K562 (cell line): ENCODE data around the gene NMRAL1. TPM values are rescaled to one million over a fixed set of nuclear protein-coding genes. Genes with fewer than 3 reads are reported as not detected.

Experiments
- ARID2 ChIP-seq: fragments of 450-650 bp; IDR thresholded peaks from 2 replicates; pipeline ENCODE4 v1.6.1; 2017; ENCODE audit warnings: antibody characterized with exemption, mild to moderate bottlenecking
- CTBP1 ChIP-seq: fragments of 450-650 bp; IDR thresholded peaks from 2 replicates; pipeline ENCODE4 v1.6.1; 2016; ENCODE audit warnings: borderline replicate concordance
- GATAD2B ChIP-seq: fragments of 450-650 bp; IDR thresholded peaks from 2 replicates; pipeline ENCODE4 v1.6.1; 2017; ENCODE audit warnings: mild to moderate bottlenecking, borderline replicate concordance
- MAFK ChIP-seq: IDR thresholded peaks from 2 replicates; pipeline ENCODE4 v1.6.1; 2011; ENCODE audit warnings: low read length, improper control_type of control experiment
- MBD1 ChIP-seq: fragments of 250-450 bp; sonication (Bioruptor Pico); IDR thresholded peaks from 2 replicates; pipeline ENCODE4 v1.8.0; 2022; ENCODE audit warnings: inconsistent platforms
- PML ChIP-seq: IDR thresholded peaks from 2 replicates; pipeline ENCODE4 v1.6.1; 2012; ENCODE audit warnings: low read length, inconsistent platforms
- PRDM10 ChIP-seq: fragments of 450-650 bp; IDR thresholded peaks from 2 replicates; pipeline ENCODE4 v1.6.1; 2018; ENCODE audit not compliant: partially characterized antibody
- SRSF1 ChIP-seq: fragments of 200-400 bp; formaldehyde crosslinking; IDR thresholded peaks from 2 replicates; pipeline ENCODE4 v1.6.1; 2017; ENCODE audit warnings: mild to moderate bottlenecking, low read depth, low read length, moderate library complexity
- STAG1 ChIP-seq: sonication (generic); formaldehyde crosslinking; IDR thresholded peaks from 2 replicates; pipeline ENCODE4 v1.5.0; 2020; ENCODE audit warnings: missing genetic modification reagents, borderline replicate concordance
- TBP ChIP-seq: optimal IDR thresholded peaks from 2 replicates; pipeline ENCODE3; 2011; ENCODE audit warnings: low read depth, low read length, improper control_type of control experiment
- ZNF274 ChIP-seq: IDR thresholded peaks from 2 replicates; pipeline ENCODE4 v1.6.1; 2011; ENCODE audit warnings: low read depth, mild to moderate bottlenecking, low read length, moderate library complexity, borderline replicate concordance
- polyA plus RNA-seq, 8 experiments: library from polyadenylated mRNA; depleted of rRNA in 4 of 8; stranded (reverse) in 5 of 8; unstranded in 3 of 8; fragments of >200 nt; fragmentation: Nextera tagmentation in 2 of 8; fragmentation: Illumina TruSeq in 1 of 8; extraction: Ambion mirVana in 2 of 8; extraction: Trizol in 1 of 8; gene quantifications; 2 replicates each; pipeline versions ENCODE4 v1.2.1 to v1.2.3, GENCODE V29; 2011 to 2014; ENCODE audit warnings: inconsistent platforms in 1 of 8, missing spikeins in 1 of 8
- total RNA-seq, 7 experiments: library from RNA; depleted of rRNA in 6 of 7; stranded (reverse); fragments of >200 nt in 6 of 7; fragmentation: Illumina TruSeq in 2 of 7; extraction: Trizol in 2 of 7; gene quantifications; 2 replicates each; pipeline versions ENCODE4 v1.2.1 to v1.2.3, GENCODE V29; 2011 to 2021; ENCODE audit warnings: low replicate concordance in 1 of 7
- TF ChIP-seq, protein P1 (sequence below): fragments of 450-650 bp; formaldehyde crosslinking; IDR thresholded peaks from 2 replicates; pipeline ENCODE4 v1.4.0; 2020; ENCODE audit warnings: mild to moderate bottlenecking, moderate library complexity
- TF ChIP-seq, protein P2 (sequence below): sonication (generic); IDR thresholded peaks from 2 replicates; pipeline ENCODE4 v1.6.1; 2016
- TF ChIP-seq, protein P3 (sequence below): sonication (generic); formaldehyde crosslinking; IDR thresholded peaks from 2 replicates; pipeline ENCODE4 v1.5.0; 2020; ENCODE audit warnings: missing genetic modification reagents
- TF ChIP-seq, protein P4 (sequence below): fragments of 250-450 bp; sonication (Bioruptor Pico); IDR thresholded peaks from 2 replicates; pipeline ENCODE4 v1.4.0; 2020; ENCODE audit warnings: mild to moderate bottlenecking, moderate library complexity, borderline replicate concordance

The NMRAL1 gene
- total and polyA plus RNA-seq, 9 of the 15 experiments (the other 6 are each of a cell fraction or from before 2014, with no cell fraction given), result 6.3 to 116 (median 63.2) TPM

DNA sequence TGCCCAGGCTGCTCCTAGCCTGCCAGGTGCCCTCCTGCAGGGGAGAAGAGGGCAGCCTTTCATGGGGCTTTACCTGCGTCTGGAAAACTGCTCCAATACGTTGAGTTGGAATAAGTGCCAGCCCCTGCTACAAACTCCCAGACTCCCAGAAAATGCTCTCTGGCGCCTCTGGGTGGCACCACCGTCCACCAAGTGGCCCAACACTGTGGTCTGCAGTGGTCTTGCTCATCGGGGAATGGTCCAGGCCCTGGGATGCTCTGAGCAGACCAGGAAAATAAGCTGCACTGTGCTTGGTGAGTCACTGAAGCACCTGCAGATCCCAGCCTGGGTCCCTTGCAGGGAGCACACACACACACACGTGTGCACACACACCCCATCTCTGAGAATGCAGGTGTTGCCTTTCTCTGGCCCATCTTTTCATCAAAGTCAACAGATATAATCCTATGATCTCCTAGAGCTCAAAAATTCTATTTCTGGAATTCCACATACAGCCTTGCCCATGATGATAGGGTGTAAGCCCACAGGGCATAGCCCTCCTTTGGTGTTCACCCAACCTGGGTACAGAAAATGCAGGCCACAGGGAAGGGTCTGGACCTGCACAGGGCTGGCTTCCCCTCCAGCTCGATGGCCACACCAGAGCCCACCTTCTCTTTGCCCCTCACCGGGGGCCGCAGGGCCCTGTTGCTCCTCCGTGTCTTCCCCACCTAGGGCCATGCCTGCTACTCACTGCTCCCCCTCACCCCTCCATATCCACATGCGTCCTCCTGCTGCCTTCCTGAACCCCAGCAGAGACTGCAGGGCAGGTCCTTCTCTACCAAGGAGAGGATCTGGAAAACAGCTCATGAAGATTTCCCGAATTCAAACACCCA is 43.6 kb upstream of the NMRAL1 start (continued):
- TF ChIP-seq PRDM10, result peak; percentile 38
- no peak for TF ChIP-seq MAFK
- TF ChIP-seq, protein P1, sequence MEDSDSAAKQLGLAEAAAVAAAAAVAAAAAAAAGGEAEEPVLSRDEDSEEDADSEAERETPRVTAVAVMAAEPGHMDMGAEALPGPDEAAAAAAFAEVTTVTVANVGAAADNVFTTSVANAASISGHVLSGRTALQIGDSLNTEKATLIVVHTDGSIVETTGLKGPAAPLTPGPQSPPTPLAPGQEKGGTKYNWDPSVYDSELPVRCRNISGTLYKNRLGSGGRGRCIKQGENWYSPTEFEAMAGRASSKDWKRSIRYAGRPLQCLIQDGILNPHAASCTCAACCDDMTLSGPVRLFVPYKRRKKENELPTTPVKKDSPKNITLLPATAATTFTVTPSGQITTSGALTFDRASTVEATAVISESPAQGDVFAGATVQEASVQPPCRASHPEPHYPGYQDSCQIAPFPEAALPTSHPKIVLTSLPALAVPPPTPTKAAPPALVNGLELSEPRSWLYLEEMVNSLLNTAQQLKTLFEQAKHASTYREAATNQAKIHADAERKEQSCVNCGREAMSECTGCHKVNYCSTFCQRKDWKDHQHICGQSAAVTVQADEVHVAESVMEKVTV (CRISPR knock-in tag), result peak; percentile 72
- peak; percentile 23; the same call in 1 of the 2 replicates for TF ChIP-seq CTBP1
- TF ChIP-seq, protein P2, sequence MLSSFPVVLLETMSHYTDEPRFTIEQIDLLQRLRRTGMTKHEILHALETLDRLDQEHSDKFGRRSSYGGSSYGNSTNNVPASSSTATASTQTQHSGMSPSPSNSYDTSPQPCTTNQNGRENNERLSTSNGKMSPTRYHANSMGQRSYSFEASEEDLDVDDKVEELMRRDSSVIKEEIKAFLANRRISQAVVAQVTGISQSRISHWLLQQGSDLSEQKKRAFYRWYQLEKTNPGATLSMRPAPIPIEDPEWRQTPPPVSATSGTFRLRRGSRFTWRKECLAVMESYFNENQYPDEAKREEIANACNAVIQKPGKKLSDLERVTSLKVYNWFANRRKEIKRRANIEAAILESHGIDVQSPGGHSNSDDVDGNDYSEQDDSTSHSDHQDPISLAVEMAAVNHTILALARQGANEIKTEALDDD, result no peak
- TF ChIP-seq ARID2, result peak; percentile 58; the same call in 1 of the 2 replicates
- TF ChIP-seq, protein P3, sequence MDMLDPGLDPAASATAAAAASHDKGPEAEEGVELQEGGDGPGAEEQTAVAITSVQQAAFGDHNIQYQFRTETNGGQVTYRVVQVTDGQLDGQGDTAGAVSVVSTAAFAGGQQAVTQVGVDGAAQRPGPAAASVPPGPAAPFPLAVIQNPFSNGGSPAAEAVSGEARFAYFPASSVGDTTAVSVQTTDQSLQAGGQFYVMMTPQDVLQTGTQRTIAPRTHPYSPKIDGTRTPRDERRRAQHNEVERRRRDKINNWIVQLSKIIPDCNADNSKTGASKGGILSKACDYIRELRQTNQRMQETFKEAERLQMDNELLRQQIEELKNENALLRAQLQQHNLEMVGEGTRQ (CRISPR knock-in tag), result no peak
- peak; percentile 62; the same call in 1 of the 2 replicates for TF ChIP-seq STAG1 (CRISPR knock-in tag)
- no peak for TF ChIP-seq GATAD2B
- TF ChIP-seq PML, result no peak
- no peak for TF ChIP-seq ZNF274
- no peak for TF ChIP-seq MBD1 (CRISPR knock-in tag)
- TF ChIP-seq TBP, result peak; percentile 1
- TF ChIP-seq SRSF1, result no peak
- TF ChIP-seq, protein P4, sequence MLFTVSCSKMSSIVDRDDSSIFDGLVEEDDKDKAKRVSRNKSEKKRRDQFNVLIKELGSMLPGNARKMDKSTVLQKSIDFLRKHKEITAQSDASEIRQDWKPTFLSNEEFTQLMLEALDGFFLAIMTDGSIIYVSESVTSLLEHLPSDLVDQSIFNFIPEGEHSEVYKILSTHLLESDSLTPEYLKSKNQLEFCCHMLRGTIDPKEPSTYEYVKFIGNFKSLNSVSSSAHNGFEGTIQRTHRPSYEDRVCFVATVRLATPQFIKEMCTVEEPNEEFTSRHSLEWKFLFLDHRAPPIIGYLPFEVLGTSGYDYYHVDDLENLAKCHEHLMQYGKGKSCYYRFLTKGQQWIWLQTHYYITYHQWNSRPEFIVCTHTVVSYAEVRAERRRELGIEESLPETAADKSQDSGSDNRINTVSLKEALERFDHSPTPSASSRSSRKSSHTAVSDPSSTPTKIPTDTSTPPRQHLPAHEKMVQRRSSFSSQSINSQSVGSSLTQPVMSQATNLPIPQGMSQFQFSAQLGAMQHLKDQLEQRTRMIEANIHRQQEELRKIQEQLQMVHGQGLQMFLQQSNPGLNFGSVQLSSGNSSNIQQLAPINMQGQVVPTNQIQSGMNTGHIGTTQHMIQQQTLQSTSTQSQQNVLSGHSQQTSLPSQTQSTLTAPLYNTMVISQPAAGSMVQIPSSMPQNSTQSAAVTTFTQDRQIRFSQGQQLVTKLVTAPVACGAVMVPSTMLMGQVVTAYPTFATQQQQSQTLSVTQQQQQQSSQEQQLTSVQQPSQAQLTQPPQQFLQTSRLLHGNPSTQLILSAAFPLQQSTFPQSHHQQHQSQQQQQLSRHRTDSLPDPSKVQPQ (CRISPR knock-in tag), result no peak
